ENCODE data around the gene ZDHHC11.
"Not testable (repeated sequence)": the region's sequence is repeated elsewhere in the genome, so short reads cannot be mapped to it uniquely, and the experiment has no call there.

Gene ZDHHC11

DNA sequence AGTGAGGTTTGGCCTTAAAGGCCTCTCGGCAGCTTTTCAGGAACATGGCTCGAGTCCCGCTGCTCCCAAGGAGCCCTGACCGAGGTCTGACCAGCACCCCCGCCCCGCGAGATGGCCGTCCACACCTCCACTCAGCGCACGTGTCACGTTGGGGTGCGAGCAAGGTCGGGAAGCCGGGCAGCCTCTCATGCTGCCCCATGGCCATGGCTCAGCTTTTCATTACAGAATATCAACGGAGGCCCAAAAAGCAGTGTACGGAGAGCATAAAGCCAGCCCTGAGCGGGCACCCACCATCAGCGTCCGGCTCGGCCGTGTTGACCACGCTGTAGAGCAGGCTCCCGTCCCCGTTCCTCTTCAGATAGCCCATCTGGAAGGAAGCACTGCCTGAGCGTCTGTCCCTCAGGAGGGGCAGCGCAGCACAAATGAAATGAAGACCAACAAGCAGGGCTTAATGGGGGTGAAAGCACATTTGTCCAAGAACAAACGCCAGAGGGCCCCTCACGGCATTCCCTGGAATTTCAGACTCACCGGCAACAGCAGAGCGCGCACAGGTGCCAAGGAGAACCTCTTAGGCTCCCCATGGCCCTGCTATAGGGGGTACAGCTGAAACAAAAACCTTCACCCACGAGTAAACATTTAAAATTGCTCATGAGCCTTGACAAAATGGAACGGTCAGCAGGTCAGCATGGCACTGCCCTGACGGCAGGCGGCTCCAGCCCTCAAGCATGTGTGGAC is 30.2 kb upstream of the ZDHHC11 start:
- ChIA-PET POLR2A (ENCODE audit: low non-redundant PET) (no interaction called here), CTCF (no interaction called here)
- no peak for DNase-seq (ENCODE audit: low spot score)
- TF ChIP-seq, protein P1, sequence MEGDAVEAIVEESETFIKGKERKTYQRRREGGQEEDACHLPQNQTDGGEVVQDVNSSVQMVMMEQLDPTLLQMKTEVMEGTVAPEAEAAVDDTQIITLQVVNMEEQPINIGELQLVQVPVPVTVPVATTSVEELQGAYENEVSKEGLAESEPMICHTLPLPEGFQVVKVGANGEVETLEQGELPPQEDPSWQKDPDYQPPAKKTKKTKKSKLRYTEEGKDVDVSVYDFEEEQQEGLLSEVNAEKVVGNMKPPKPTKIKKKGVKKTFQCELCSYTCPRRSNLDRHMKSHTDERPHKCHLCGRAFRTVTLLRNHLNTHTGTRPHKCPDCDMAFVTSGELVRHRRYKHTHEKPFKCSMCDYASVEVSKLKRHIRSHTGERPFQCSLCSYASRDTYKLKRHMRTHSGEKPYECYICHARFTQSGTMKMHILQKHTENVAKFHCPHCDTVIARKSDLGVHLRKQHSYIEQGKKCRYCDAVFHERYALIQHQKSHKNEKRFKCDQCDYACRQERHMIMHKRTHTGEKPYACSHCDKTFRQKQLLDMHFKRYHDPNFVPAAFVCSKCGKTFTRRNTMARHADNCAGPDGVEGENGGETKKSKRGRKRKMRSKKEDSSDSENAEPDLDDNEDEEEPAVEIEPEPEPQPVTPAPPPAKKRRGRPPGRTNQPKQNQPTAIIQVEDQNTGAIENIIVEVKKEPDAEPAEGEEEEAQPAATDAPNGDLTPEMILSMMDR (conservative IDR thresholded peaks at IDR 0.05; ENCODE audit: low read depth) = no peak
- no peak overlapping the region for H3K27ac ChIP-seq

DNA sequence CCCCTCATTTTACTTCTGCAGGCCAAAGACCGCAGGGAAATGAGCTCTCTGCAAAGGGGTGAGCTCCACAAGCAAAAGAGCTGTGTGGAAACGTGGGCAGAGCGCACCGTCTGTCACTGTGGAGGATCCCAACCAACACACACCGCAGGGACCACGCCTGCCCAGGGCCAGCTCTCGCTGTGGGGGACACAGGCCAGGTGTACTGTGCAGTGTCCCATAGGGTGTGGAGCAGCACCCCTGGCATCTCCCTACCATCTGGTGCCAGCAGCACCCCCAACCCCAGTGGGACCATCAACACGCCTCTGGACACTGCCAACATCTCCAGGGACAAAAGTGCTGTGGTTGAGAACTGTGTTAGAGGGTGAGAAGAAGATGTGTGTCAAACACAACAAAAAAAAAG is 27.9 kb upstream of the ZDHHC11 start:
- CTCF ChIA-PET; H3K27ac ChIP-seq; DNase-seq (ENCODE audit: low spot score); POLR2A ChIA-PET (ENCODE audit: low non-redundant PET): not testable (repeated sequence)

DNA sequence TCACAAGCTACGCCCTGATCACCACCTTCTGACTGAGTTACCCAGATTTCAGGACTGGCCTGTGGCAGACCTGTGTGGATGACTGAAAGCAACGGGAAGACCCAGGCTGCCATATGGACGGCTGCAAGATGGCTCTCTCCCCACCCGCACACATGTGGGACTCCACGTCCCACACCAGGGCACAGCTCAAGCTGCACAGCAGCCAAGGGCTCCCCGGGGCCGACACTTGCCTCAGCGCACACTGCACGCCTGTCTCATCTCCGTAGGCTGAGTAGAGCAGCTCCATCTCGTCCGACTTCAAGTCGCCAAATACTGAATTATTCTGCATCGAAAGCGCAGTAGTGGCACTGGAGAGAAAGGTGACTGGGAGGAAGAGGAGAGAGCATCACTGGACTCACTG is 27.3 kb upstream of the ZDHHC11 start:
- CTCF ChIA-PET = no interaction called here
- POLR2A ChIA-PET (ENCODE audit: low non-redundant PET) = no interaction called here
- TF ChIP-seq, protein P1 (conservative IDR thresholded peaks at IDR 0.05; ENCODE audit: low read depth) = no peak

DNA sequence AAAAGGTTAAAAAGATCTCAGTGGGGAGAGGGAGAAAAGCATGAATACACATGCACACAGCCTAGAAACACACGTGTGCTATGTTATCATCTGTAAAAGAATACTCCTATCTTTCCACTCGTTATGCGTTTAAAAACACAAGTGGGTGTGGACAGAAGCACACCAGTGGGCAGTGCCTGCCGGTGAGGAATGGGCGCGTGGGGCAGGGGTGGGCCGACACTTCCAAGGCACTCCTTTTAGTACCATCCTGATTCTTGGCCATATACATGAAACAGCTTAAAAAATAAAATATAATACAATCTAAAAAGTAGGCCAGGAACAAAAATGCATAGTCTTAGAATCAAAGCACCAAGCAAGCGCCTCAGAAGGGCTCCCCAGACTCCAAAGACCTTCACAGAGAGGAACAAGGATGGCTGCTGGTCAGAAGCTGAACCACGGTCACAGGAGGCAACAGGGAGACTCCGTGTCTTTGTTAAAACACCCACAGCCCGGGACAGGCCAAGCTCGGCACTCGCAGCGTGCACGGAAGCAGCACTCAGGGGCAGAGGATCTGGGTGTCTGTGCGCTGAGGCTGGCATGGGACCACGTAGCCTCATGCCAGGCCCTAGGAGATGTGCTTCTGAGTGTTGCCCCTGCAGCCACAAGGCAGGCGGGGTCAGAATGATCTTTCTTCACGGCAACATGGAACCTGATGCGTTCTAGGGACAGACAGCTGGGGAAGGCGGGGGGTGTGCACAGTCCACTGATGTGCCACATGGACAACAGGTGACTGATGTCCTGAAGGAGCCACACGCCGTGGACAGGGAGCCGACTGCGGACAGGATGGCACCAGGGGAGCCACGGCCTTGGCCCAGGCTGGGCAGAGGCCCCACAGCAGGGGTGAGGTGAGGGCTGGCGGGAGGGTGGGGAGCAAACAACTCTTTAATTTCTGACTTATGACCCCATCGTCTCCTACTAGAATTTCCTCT is 25.9 kb upstream of the ZDHHC11 start:
- TF ChIP-seq, protein P1 (conservative IDR thresholded peaks at IDR 0.05; ENCODE audit: low read depth) = no peak
- DNase-seq (ENCODE audit: low spot score) = no peak
- H3K27ac ChIP-seq = no peak overlapping the region
- POLR2A ChIA-PET (ENCODE audit: low non-redundant PET) = no interaction called here
- CTCF ChIA-PET = interaction anchor here (0.7 kb wide), 1 partner anchor 204 kb away, joined by 4 read pairs; no protein-coding TSS in a partner anchor

More for the DNA sequence above, 27.3 kb upstream of the ZDHHC11 start:
- peak overlapping the region; percentile 6 for H3K27ac ChIP-seq
- DNase-seq (ENCODE audit: low spot score) = no peak

DNA sequence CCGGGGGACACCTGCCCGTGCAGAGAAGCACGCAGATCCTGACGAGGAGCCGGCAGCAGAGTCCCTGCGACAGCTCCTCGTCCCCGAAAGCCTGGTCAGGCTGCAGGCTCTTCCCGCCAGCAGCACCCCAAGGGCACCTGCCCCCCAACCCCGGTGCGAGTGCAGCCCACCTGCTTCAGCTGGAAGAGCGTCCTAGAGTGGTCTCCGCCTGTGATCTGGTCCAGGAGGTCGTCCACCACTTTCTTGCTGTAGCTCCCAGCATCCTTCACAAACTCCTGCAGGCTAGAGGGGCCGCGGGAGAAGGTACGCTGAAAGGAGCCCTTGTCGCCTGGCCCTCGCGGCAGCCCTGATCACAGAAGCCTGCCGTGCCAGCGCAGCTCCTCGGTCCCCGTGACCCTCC is 25.1 kb upstream of the ZDHHC11 start:
- POLR2A ChIA-PET (ENCODE audit: low non-redundant PET) = no interaction called here
- no peak overlapping the region for H3K27ac ChIP-seq
- CTCF ChIA-PET = interaction anchor here (0.7 kb wide), 1 partner anchor 203 kb away, joined by 4 read pairs; no protein-coding TSS in a partner anchor
- DNase-seq (ENCODE audit: low spot score) = no peak
- TF ChIP-seq, protein P1 (conservative IDR thresholded peaks at IDR 0.05; ENCODE audit: low read depth) = no peak

DNA sequence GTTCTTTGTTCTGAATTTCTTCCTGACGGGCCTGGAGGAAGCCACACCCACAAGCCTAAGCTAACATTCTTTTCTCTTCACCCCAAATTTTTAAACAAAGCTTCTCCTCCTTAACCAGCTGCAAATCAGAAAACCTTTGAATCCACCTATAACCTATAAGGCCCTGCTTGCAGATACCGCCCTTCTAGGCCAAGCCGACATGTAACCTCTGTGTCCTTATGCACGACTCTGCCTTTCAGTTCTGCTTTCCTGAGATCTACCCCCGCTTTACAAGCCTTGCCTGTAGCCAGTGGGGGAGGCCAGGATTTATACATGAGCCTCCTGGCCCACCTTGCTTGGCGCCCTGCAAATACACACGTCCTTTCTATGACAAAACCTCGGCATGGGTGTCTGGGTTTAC is 22.5 kb upstream of the ZDHHC11 start:
- ChIA-PET POLR2A (ENCODE audit: low non-redundant PET) (no interaction called here), CTCF (no interaction called here)
- no peak overlapping the region for H3K27ac ChIP-seq
- TF ChIP-seq, protein P1 (conservative IDR thresholded peaks at IDR 0.05; ENCODE audit: low read depth) = no peak
- DNase-seq (ENCODE audit: low spot score) = no peak
